Loucy (cell line): Measurements from ENCODE around the gene UBE2O.

Source experiments
- CTCF ChIP-seq: fragments of 200-600 bp; sonication (generic); conservative IDR thresholded peaks from 2 replicates; pipeline ENCODE4 v1.5.1; 2014; ENCODE audit warnings: mild to moderate bottlenecking, antibody characterized with exemption, low read length
- EZH2phosphoT487 ChIP-seq: fragments of 200-600 bp; IDR thresholded peaks from 2 replicates; pipeline ENCODE4 v1.6.1; 2018; ENCODE audit warnings: antibody characterized with exemption, mild to moderate bottlenecking, moderate library complexity, borderline replicate concordance

- TF ChIP-seq CTCF (0 out of 2 replicates have a peak, but pooled peaks have one; percentile 6), EZH2phosphoT487 (no peak)
Measured at GRCh38 chr17:76453431-76453743, 435 bp upstream of the UBE2O start.
